SH-SY5Y (cell line): ENCODE measurements around the gene PGBD4.

ENCODE experiments used
- GATA2 ChIP-seq: IDR thresholded peaks from 2 replicates; pipeline ENCODE4 v1.6.1; 2011; ENCODE audit warnings: mild to moderate bottlenecking, low read depth, low read length
- GATA3 ChIP-seq: IDR thresholded peaks from 2 replicates; pipeline ENCODE4 v1.6.1; 2011; ENCODE audit warnings: low read depth, mild to moderate bottlenecking, low read length, moderate library complexity

Gene PGBD4

GRCh38 chr15:34128898-34129297 is 27.0 kb downstream of the PGBD4 start:
- TF ChIP-seq GATA3 (no peak), GATA2 (no peak)

- TF ChIP-seq GATA2 (no peak), GATA3 (no peak)
Observed at GRCh38 chr15:34132881-34133280, 31.0 kb downstream of the PGBD4 start.

DNA sequence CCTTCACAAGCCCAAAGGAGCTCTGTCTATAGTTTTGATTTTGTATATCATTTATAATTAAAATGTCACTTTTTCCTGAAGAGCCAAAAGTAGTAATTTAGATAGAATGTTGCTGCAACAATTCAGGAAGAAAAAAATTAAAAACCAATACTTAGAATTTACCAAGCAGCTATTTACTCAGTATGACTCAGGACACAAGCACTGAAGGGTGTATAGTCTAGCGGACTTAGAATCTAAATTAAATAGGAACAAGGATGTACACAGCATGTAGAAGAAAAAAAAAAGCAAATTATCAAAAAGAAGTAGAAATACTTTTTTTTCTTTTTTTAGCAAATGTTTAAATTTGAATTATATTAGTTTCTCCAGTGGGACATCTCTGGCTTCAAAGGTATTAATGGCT is 31.6 kb downstream of the PGBD4 start:
- TF ChIP-seq GATA3, result no peak
- no peak for TF ChIP-seq GATA2

- TF ChIP-seq GATA2 (no peak), GATA3 (no peak)
Observed at GRCh38 chr15:34147371-34148140, 45.7 kb downstream of the PGBD4 start.

GRCh38 chr15:34154725-34155204 is 52.9 kb downstream of the PGBD4 start:
- TF ChIP-seq GATA2, result no peak
- TF ChIP-seq GATA3, result no peak

DNA sequence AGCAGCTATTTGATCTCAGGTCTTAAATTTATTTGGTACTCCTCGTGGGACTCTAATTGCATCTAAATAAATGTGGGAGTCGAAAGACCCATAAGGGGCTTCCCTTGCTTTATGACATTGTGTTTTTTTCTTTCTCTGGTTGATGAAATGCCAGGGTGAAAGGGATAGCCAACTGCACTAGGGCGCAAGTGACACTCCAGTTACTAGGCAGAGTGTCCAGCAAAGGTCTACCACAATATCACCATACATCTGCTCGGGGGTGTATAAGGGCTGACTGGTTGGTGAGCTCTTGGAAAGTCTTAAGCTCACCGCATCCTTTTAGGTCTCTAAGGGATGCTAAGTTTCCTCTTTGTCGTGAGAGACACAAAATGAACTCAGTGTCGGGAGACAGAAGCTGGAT is 54.0 kb downstream of the PGBD4 start:
- TF ChIP-seq GATA3 (no peak), GATA2 (no peak)
